Spleen (tissue), 13 donors: ENCODE data around the gene TTC3. TPM values are rescaled to one million over a fixed set of nuclear protein-coding genes. Genes with fewer than 3 reads are reported as not detected.

Experiments
- DNase-seq: peaks from one replicate; pipeline ENCODE4 v3.0.0-alpha.2; 2020
- H3K27ac ChIP-seq, 8 donors: fragments of 200-600 bp; sonication (generic) in 7 of 8; 1 replicate in 4 of 8; 2 replicates in 4 of 8; pipeline versions ENCODE4 v1.5.0 to v1.8.0; 2016 to 2021; ENCODE audit warnings: inconsistent platforms in 4 of 8, mild to moderate bottlenecking in 4 of 8, moderate library complexity in 1 of 8
- H3K27me3 ChIP-seq, 7 donors: fragments of 200-600 bp; sonication (generic) in 6 of 7; replicated peaks in 1 of 7; 1 replicate in 4 of 7; 2 replicates in 3 of 7; pipeline versions ENCODE4 v1.5.0 to v1.8.0; 2016 to 2021; ENCODE audit warnings: inconsistent platforms in 3 of 7, mild to moderate bottlenecking in 1 of 7
- H3K36me3 ChIP-seq, 6 donors: fragments of 200-600 bp; sonication (generic) in 5 of 6; 1 replicate in 4 of 6; 2 replicates in 2 of 6; pipeline versions ENCODE4 v1.5.0 to v1.8.0; 2016 to 2021; ENCODE audit warnings: inconsistent platforms in 2 of 6
- H3K4me1 ChIP-seq, 6 donors: fragments of 200-600 bp; sonication (generic) in 5 of 6; 1 replicate in 3 of 6; 2 replicates in 3 of 6; pipeline versions ENCODE4 v1.5.0 to v1.8.0; 2016 to 2021; ENCODE audit warnings: inconsistent platforms in 3 of 6
- H3K4me3 ChIP-seq, 8 donors: fragments of 200-600 bp; sonication (generic) in 7 of 8; 1 replicate in 4 of 8; 2 replicates in 4 of 8; pipeline versions ENCODE4 v1.5.0 to v1.8.0; 2016 to 2021; ENCODE audit warnings: inconsistent platforms in 4 of 8, mild to moderate bottlenecking in 4 of 8, moderate library complexity in 2 of 8
- H3K9me3 ChIP-seq, 8 donors: fragments of 200-600 bp; sonication (generic) in 7 of 8; 1 replicate in 4 of 8; 2 replicates in 4 of 8; pipeline versions ENCODE4 v1.5.0 to v1.8.0; 2016 to 2021; ENCODE audit warnings: inconsistent platforms in 4 of 8
- POLR2A ChIP-seq, 3 donors: fragments of 450-650 bp; IDR thresholded peaks; one replicate each; pipeline ENCODE4 v1.5.1; 2017; ENCODE audit warnings: antibody characterized with exemption in 3 of 3, mild to moderate bottlenecking in 1 of 3
- POLR2AphosphoS5 ChIP-seq, 3 donors: sonication (generic); formaldehyde crosslinking; IDR thresholded peaks; one replicate each; pipeline ENCODE4 v1.5.1; 2017; ENCODE audit warnings: antibody characterized with exemption in 3 of 3
- WGBS, 5 donors: extraction: QIAGEN DNeasy Blood & Tissue Kit in 3 of 5; methylation state at CpG; one replicate each; pipeline versions ENCODE4 v1.1.5 to v1.1.7; 2013 to 2018; 5-methylcytosine and 5-hydroxymethylcytosine counted together
- intact Hi-C: fragments of 100-400 bp; cut with DNase I; formaldehyde crosslinking; loops from one replicate; pipeline ENCODE4 v1.15.0; 2023; ENCODE audit warnings: low total_unique reads
- long read RNA-seq, 2 donors: transcript quantifications; one replicate each; lab custom pipeline, GENCODE V29; 2026
- polyA plus RNA-seq, 3 donors: library from polyadenylated mRNA; stranded (reverse); fragments of 200-250 nt; gene quantifications; one replicate each; pipeline ENCODE4 v1.2.1, GENCODE V29; 2013
- total RNA-seq, 7 donors: library from RNA; depleted of rRNA in 3 of 7; stranded (reverse); fragments of >200 nt in 3 of 7; fragmentation: NEBNext Ultra II Directional in 4 of 7; extraction: Animal tissue kit (Norgen Biotek cat#: 25700) in 4 of 7; gene quantifications; one replicate each; pipeline versions ENCODE4 v1.1.0 to v1.2.1, GENCODE V29; 2016 to 2021
- TF ChIP-seq, protein P1 (sequence below), 11 experiments: fragments of 200-600 bp in 7 of 11; fragments of 450-650 bp in 4 of 11; sonication (generic) in 4 of 11; IDR thresholded peaks in 8 of 11; conservative IDR thresholded peaks in 3 of 11; 1 replicate in 7 of 11; 2 replicates in 4 of 11; pipeline versions ENCODE4 v1.4.0 to v1.8.0; 2016 to 2021; ENCODE audit warnings: antibody characterized with exemption in 11 of 11, inconsistent platforms in 4 of 11, mild to moderate bottlenecking in 1 of 11
- donor health status: healthy with polysubstance abuse.
- donor health status: DM: no; HTN: no; CAD: no; lungs with moderate emphysema.
- donor health status: DM: no; HTN: no; CAD: no.
- donor health status: Bipolar disorder and iron deficiency.
- donor health status: healthy.
- donor health status: DM: no; HTN: no; CAD: no.
- donor health status: DM: yes; HTN: yes; CAD: no.

TTC3 gene, protein sequence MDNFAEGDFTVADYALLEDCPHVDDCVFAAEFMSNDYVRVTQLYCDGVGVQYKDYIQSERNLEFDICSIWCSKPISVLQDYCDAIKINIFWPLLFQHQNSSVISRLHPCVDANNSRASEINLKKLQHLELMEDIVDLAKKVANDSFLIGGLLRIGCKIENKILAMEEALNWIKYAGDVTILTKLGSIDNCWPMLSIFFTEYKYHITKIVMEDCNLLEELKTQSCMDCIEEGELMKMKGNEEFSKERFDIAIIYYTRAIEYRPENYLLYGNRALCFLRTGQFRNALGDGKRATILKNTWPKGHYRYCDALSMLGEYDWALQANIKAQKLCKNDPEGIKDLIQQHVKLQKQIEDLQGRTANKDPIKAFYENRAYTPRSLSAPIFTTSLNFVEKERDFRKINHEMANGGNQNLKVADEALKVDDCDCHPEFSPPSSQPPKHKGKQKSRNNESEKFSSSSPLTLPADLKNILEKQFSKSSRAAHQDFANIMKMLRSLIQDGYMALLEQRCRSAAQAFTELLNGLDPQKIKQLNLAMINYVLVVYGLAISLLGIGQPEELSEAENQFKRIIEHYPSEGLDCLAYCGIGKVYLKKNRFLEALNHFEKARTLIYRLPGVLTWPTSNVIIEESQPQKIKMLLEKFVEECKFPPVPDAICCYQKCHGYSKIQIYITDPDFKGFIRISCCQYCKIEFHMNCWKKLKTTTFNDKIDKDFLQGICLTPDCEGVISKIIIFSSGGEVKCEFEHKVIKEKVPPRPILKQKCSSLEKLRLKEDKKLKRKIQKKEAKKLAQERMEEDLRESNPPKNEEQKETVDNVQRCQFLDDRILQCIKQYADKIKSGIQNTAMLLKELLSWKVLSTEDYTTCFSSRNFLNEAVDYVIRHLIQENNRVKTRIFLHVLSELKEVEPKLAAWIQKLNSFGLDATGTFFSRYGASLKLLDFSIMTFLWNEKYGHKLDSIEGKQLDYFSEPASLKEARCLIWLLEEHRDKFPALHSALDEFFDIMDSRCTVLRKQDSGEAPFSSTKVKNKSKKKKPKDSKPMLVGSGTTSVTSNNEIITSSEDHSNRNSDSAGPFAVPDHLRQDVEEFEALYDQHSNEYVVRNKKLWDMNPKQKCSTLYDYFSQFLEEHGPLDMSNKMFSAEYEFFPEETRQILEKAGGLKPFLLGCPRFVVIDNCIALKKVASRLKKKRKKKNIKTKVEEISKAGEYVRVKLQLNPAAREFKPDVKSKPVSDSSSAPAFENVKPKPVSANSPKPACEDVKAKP (N-terminal part only)
- total RNA-seq = 100 to 1,000 TPM in 3 of 7 donors, 10 to 100 TPM in 4; 72.5 to 143 (median 93.7) TPM
- polyA plus RNA-seq = 10 to 100 TPM; 16.0 to 21.6 (median 21.0) TPM
- long read RNA-seq, donor 1, partial matches to known transcripts = 37 of 40 reads
- long read RNA-seq, donor 1, other reads (novel, unspliced or antisense) = 0 of 40 reads
- long read RNA-seq, donor 2, partial matches to known transcripts = 0 of 1 reads
- long read RNA-seq, donor 2, other reads (novel, unspliced or antisense) = 0 of 1 reads

DNA sequence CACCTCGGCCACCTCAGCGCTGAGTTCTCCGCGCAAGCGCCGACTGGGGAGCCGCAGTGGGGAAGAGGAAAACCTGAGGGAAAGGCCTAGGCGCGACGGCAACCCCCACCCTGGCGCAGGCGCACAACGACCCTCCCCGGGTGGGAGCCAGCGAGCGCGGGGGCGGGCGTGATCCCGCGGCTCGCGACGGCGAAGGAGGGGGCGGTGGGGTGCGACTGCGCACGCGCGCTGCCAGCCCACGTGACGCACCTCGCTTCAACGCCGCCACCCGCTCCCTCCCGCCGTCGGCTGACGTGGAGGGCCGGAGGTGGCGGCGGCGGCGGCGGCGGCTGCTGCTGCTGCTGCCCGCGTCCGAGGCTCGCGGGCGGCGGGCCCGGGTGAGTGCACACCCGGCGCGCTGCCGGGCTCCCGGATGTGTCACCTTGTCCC is at the start of gene TTC3, which contains the start of gene PIGP:
TSS of gene TTC3 (plus strand) at position 267 of the 429 bp plus-strand sequence. CDS start 14,004 bp downstream, outside the sequence.
TSS of gene PIGP (minus strand) at position 84 of the 429 bp plus-strand sequence. CDS start 556 bp downstream, outside the sequence.
- intact Hi-C loops = no loop called here
- TF ChIP-seq POLR2AphosphoS5 (IDR thresholded peaks at IDR 0.05) (peak; percentile 93 to 94 (median 94)), POLR2A (IDR thresholded peaks at IDR 0.05) (peak in 2 of 3 donors; percentile 46 to 80)
- TF ChIP-seq, protein P1, sequence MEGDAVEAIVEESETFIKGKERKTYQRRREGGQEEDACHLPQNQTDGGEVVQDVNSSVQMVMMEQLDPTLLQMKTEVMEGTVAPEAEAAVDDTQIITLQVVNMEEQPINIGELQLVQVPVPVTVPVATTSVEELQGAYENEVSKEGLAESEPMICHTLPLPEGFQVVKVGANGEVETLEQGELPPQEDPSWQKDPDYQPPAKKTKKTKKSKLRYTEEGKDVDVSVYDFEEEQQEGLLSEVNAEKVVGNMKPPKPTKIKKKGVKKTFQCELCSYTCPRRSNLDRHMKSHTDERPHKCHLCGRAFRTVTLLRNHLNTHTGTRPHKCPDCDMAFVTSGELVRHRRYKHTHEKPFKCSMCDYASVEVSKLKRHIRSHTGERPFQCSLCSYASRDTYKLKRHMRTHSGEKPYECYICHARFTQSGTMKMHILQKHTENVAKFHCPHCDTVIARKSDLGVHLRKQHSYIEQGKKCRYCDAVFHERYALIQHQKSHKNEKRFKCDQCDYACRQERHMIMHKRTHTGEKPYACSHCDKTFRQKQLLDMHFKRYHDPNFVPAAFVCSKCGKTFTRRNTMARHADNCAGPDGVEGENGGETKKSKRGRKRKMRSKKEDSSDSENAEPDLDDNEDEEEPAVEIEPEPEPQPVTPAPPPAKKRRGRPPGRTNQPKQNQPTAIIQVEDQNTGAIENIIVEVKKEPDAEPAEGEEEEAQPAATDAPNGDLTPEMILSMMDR (IDR thresholded peaks at IDR 0.05 in 8 of 11, conservative IDR thresholded peaks at IDR 0.05 in 3 of 11) = no peak
- peaks cover 11 to 67% (median 31%) of the 10 kb centered on the region in 6 donors for H3K4me1 ChIP-seq
- no peaks in the 10 kb centered on the region for H3K27me3 ChIP-seq
- peak within 1 kb of the TSS; percentile 94 to 98 (median 98) for H3K27ac ChIP-seq
- peak; percentile 97 for DNase-seq
- WGBS, 5 donors = 0 to 2% (median 0%) methylated on average over 1 to 61 of the region's 61 CpGs
- H3K4me3 ChIP-seq = peak within 1 kb of the TSS; percentile 79 to 96 (median 94)
- no peaks in the 10 kb centered on the region for H3K9me3 ChIP-seq
- peaks cover 0 to 19% (median 2%) of the 10 kb centered on the region in 6 donors for H3K36me3 ChIP-seq

DNA sequence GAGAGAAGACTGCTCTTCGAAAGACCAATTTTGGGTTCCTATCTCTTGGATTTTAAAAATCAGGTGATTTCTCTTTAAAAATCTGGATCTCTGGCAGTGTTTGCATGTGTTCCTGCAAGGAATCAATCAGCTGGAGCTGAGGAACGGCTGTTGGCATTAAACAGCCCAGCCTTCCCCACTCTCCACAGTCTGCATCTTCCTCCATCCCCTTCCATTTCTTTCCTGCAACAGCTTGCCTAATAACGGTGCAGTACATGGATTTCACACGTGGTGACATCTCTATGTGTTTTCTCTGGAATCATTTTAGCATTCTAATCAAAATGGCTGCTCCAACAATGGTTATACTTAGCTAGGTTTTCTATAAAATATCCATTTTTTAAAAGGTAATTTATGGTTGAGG is 46.6 kb upstream of the TTC3 start:
- no peak overlapping the region for H3K27ac ChIP-seq
- H3K9me3 ChIP-seq = peaks cover 0 to 4% (median 0%) of the 10 kb centered on the region in 8 donors
- H3K36me3 ChIP-seq = no peaks in the 10 kb centered on the region
- no peak for TF ChIP-seq POLR2A (IDR thresholded peaks at IDR 0.05)
- WGBS, 5 donors = 50 to 54% (median 53%) methylated on average over 4 of the region's 4 CpGs
- H3K27me3 ChIP-seq = no peaks in the 10 kb centered on the region
- H3K4me1 ChIP-seq = no peaks in the 10 kb centered on the region
- no peak for DNase-seq
- H3K4me3 ChIP-seq = no peak overlapping the region
- intact Hi-C loops = no loop called here

DNA sequence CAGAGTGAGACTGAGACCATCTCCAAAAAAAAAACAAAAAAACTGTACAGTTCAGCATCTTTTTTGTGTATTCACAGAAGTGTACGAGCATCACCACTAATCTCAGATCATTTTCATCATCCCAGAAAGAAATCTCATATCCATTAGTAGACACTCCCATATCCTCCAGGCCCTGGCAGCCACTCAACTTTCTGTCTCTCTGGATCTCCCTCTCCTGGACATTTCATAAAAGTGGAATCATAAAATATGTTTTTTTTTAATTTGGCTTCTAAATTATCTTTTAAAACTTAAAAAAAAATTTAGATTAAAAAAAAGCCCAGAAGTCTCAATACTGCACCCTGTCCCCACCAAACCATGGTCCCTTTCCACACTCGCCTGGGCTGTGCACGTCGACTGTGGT is 44.5 kb upstream of the TTC3 start:
- intact Hi-C loops = no loop called here
- Histone ChIP-seq H3K4me1 (no peaks in the 10 kb centered on the region), H3K9me3 (no peaks in the 10 kb centered on the region), H3K4me3 (no peak overlapping the region), H3K27ac (no peak overlapping the region), H3K27me3 (no peaks in the 10 kb centered on the region), H3K36me3 (no peaks in the 10 kb centered on the region)
- TF ChIP-seq, protein P1 (IDR thresholded peaks at IDR 0.05 in 8 of 11, conservative IDR thresholded peaks at IDR 0.05 in 3 of 11) = no peak
- DNase-seq = no peak
- WGBS, 5 donors = 82 to 93% (median 86%) methylated on average over 4 of the region's 4 CpGs

DNA sequence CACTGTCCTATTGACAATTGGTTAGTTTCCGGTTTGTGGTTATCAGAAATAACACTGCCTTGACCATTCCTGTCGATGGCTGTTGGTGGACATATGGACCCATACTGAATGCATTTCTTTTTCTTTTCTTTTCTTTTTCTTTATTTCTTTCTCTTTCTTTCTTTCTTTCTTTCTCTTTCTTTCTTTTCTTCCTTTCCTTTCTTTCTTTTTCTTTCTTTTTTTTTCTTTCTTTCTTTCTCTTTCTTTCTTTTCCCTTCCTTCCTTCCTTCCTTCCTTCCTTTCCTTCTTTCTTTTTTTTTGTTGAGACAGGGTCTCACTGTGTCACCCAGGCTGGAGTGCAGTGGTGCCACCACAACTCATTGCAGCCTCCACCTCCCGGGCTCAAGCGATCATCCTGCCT is 42.2 kb upstream of the TTC3 start:
- no peaks in the 10 kb centered on the region for H3K36me3 ChIP-seq
- no peak for DNase-seq
- H3K4me3 ChIP-seq = no peak overlapping the region
- H3K4me1 ChIP-seq = no peaks in the 10 kb centered on the region
- no peaks in the 10 kb centered on the region for H3K27me3 ChIP-seq
- no peak for TF ChIP-seq POLR2AphosphoS5 (IDR thresholded peaks at IDR 0.05)
- 93 to 97% (median 95%) methylated on average over 4 of the region's 4 CpGs for WGBS, 5 donors
- H3K27ac ChIP-seq = no peak overlapping the region
- no peaks in the 10 kb centered on the region for H3K9me3 ChIP-seq
- intact Hi-C loops = no loop called here
